Astrocyte of the spinal cord (primary cell): ENCODE results near the gene COL16A1.

ENCODE experiments used
- DNase-seq: peaks from one replicate; pipeline ENCODE4 v3.0.0; 2011; ENCODE audit warnings: low read depth, low spot score
- H3K4me3 ChIP-seq: 2 replicates; pipeline ENCODE4 v1.5.1; 2011; ENCODE audit warnings: low read depth, mild to moderate bottlenecking, low read length, moderate library complexity
- in situ Hi-C: cut with HindIII; loops from 2 replicates; pipeline ENCODE4 v1.10.0; 2017; ENCODE audit warnings: low sequenced_read_pairs
- TF ChIP-seq, protein P1 (sequence below): IDR thresholded peaks from 2 replicates; pipeline ENCODE4 v1.5.1; 2012; ENCODE audit warnings: low read depth, mild to moderate bottlenecking, low read length, inconsistent platforms

The COL16A1 gene

DNA sequence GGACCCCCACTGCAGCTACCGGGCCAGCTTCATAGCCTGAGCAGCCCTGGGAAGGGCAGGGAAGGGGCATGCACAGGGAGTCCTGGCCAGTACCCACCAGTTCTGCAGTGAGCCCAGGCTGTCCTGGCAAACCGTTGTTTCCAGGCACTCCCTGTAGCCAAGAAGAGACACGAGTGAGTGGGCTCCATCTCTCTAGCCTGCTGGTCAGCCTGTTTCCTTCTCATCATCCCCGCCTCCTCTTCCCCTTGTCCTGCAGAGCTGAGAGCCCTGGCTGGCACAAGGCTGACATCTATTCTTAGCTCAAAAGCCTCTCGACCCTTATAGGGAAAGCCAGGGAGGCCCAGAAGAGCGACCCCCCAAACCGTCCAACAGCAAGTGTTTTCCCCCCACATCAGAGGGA is 28.7 kb downstream of the COL16A1 start:
- no peak overlapping the region for H3K4me3 ChIP-seq
- DNase-seq, result no peak
- in situ Hi-C loops, result no loop called here
- TF ChIP-seq, protein P1, sequence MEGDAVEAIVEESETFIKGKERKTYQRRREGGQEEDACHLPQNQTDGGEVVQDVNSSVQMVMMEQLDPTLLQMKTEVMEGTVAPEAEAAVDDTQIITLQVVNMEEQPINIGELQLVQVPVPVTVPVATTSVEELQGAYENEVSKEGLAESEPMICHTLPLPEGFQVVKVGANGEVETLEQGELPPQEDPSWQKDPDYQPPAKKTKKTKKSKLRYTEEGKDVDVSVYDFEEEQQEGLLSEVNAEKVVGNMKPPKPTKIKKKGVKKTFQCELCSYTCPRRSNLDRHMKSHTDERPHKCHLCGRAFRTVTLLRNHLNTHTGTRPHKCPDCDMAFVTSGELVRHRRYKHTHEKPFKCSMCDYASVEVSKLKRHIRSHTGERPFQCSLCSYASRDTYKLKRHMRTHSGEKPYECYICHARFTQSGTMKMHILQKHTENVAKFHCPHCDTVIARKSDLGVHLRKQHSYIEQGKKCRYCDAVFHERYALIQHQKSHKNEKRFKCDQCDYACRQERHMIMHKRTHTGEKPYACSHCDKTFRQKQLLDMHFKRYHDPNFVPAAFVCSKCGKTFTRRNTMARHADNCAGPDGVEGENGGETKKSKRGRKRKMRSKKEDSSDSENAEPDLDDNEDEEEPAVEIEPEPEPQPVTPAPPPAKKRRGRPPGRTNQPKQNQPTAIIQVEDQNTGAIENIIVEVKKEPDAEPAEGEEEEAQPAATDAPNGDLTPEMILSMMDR, result no peak

DNA sequence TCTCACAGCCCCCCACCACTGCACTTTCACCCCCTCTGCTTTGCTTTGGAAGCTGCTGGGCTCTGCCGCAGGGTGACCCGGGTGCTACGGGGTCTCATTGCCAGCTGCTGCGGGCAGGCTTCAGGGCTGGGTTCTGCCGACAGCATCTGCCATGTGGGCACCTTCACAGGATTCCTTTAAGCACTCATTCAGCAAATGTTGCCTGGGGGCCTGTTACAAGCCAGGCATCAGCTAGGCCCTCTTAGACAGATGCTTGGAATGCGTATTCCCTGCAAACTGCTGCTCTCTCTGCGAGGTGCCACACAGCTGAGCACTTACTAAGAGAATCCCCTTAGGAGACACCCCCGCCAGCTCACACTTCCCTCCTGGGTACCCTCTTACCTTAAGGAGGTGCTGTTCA is 29.2 kb downstream of the COL16A1 start:
- in situ Hi-C loops, result no loop called here
- no peak overlapping the region for H3K4me3 ChIP-seq
- DNase-seq, result no peak
- TF ChIP-seq, protein P1, result no peak

DNA sequence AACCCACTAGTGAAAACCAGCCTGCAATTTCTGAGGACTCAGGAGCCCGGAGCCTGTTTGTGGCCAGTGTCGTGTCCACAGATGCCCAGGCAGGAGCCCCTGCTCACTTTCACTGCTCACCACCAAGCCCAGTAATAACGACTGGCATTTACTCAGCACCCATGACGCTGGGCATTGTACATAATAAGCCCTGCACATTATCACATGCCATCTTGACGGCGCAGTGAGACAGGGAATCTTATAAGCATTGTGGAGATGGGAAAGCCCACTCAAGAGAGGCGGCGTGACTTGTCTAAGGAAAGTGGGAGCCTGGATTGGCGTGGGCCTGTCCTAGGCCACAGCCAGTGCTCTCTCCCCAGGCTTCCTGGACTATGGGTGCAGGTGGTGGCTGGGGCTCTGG is 30.4 kb downstream of the COL16A1 start:
- TF ChIP-seq, protein P1, result no peak
- in situ Hi-C loops, result no loop called here

DNA sequence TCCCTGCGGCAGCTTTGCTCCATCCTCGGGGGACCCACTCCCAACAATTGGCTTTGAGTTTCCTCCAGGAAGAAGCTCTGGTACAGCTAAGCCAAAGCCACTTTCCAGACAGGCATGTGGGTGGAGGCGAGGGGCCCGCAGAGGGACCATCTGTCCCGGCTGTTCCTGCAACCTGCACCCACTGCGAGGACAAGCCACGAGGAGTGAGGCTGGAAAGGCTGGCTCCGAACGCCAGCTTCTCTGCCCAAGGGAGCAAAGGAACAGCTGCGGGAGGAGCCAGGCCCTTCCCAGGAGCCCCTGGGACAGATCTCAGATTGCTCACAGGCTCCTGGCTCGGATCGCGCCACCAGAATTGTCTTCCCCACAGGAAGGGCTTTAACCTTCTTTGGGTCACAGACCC is 30.8 kb downstream of the COL16A1 start:
- in situ Hi-C loops, result no loop called here
- TF ChIP-seq, protein P1, result no peak
- no peak overlapping the region for H3K4me3 ChIP-seq
- no peak for DNase-seq

More for the DNA sequence above, 30.4 kb downstream of the COL16A1 start:
- no peak for DNase-seq
- H3K4me3 ChIP-seq, result no peak overlapping the region

DNA sequence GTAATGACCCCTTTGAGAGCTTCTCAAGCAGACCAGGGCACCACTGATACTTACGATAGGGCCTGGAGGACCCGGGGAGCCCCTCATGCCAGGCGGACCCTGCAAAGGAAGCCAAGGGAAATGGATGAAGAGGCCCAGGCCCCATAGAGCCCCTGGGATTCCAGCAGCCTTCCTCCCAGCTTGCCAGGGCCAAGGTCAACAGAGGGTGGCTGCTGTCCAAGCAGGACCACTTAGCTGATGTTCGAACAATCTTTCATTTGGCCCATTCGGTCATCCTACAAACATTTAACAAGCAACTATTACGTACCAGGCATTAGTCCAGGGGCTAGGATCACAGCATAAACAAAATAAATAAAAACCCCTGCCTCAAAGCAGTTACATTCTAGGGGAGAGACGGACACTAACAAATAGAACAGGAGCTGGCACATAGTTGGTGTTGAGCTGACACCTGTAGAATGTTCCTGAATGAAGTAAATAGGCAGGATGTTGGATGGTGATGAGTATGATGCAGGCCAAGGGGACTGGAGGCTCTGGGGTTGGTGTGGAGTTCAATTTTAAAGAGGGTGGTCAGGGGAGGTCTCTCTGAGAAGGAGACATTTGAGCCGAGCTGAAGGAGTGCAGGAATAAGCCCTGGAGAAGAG is 32.1 kb downstream of the COL16A1 start:
- no peak overlapping the region for H3K4me3 ChIP-seq
- in situ Hi-C loops, result no loop called here
- TF ChIP-seq, protein P1, result no peak
- peak; percentile 13 for DNase-seq

DNA sequence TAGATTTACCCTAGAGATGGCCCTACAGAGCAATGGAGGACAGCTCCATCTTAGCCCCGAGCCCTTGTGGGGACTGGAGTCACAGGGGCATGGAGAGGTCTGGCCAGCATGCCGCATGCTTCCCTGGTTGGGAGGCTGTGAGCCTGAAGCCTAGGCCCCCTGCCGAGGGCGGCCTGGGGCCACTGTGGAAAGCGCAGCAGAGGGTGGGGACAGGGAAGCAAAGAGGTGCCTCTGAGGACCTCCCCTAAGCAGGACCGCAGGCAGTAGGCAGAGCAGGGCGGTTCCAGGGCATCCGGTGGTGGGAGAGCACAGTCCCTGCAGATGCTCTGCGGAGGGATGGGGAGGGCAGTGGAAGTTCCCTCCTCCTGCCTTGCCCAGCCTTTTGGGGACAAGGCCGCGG is 32.7 kb downstream of the COL16A1 start:
- in situ Hi-C loops, result no loop called here
- TF ChIP-seq, protein P1, result no peak
- H3K4me3 ChIP-seq, result no peak overlapping the region

DNA sequence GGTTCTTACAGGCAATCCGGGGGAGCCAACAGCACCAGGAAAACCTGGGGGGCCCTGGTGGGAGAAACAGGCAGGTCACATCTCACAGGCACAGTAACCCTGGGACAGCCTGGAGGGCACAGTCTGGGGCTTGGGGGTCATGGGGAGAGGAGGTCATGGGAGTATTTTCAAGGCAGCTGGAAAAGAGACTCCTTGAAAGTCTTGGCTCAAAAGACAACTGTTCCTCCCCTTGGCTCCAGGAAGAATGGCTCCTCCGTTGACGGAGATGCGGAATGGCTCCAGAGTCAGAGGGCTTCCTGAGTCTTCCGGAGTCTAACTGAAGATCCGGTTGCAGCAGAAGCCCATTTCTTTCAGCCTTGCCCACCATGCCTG is 33.2 kb downstream of the COL16A1 start:
- in situ Hi-C loops, result no loop called here
- TF ChIP-seq, protein P1, result no peak
- H3K4me3 ChIP-seq, result no peak overlapping the region
- DNase-seq, result no peak

More for the DNA sequence above, 32.7 kb downstream of the COL16A1 start:
- DNase-seq, result no peak
